H1 (cell line): ENCODE data around the gene ANAPC15. TPM values are rescaled to one million over a fixed set of nuclear protein-coding genes. Genes with fewer than 3 reads are reported as not detected.

Source experiments
- CTCF ChIA-PET: fragments of 300-600 bp; sonication (Branson Sonifier 250); formaldehyde crosslinking; loops from one replicate; lab custom pipeline; 2021; ENCODE audit not compliant: partially characterized antibody; lab: Charles Lee
- POLR2A ChIA-PET: fragments of 300-600 bp; sonication (Branson Sonifier 250); formaldehyde crosslinking; loops from one replicate; lab custom pipeline; 2021; ENCODE audit warnings: inconsistent platforms; ENCODE audit not compliant: partially characterized antibody; lab: Charles Lee
- DNase-seq, 2 experiments: peaks; one replicate each; pipeline versions ENCODE4 v3.0.0 to v3.0.0-alpha.2; 2010 to 2022; ENCODE audit warnings: low spot score in 2 of 2, low read depth in 1 of 2, mixed read lengths in 1 of 2
- FAIRE-seq: peaks from 2 replicates; lab custom pipeline; 2011; peaks lifted over from hg19 to GRCh38; lab: Jason Lieb, UNC
- H2AFZ ChIP-seq: 2 replicates; pipeline ENCODE4 v1.8.1; 2012; ENCODE audit warnings: low read length, inconsistent platforms
- H2AK5ac ChIP-seq: 2 replicates; pipeline ENCODE4 v1.6.1; 2013; ENCODE audit warnings: low read depth, low read length
- H2BK120ac ChIP-seq: replicated peaks from 2 replicates; pipeline ENCODE3; 2013; ENCODE audit warnings: low read depth, low read length, inconsistent platforms
- H2BK12ac ChIP-seq: 2 replicates; pipeline ENCODE4 v1.6.1; 2013; ENCODE audit warnings: low read depth, low read length
- H2BK15ac ChIP-seq: 2 replicates; pipeline ENCODE4 v1.6.1; 2013; ENCODE audit warnings: low read length
- H2BK20ac ChIP-seq: 2 replicates; pipeline ENCODE4 v1.6.1; 2013; ENCODE audit warnings: low read length
- H2BK5ac ChIP-seq: 2 replicates; pipeline ENCODE4 v1.6.1; 2013; ENCODE audit warnings: low read depth, low read length
- H3K14ac ChIP-seq: 2 replicates; pipeline ENCODE4 v1.6.1; 2013; ENCODE audit warnings: inconsistent platforms; ENCODE audit not compliant: insufficient read length
- H3K18ac ChIP-seq: 2 replicates; pipeline ENCODE4 v1.6.1; 2013; ENCODE audit warnings: low read length; ENCODE audit errors: extremely low read depth
- H3K23ac ChIP-seq: 2 replicates; pipeline ENCODE4 v1.6.1; 2013; ENCODE audit warnings: inconsistent platforms; ENCODE audit not compliant: insufficient read length
- H3K23me2 ChIP-seq: 2 replicates; pipeline ENCODE4 v1.6.1; 2013; ENCODE audit warnings: low read depth, low read length
- H3K27ac ChIP-seq: 2 replicates; pipeline ENCODE4 v1.6.1; 2011; ENCODE audit warnings: low read depth, low read length, inconsistent platforms
- H3K27me3 ChIP-seq, 4 experiments: replicated peaks in 1 of 4; 1 replicate in 1 of 4; 2 replicates in 3 of 4; pipeline versions ENCODE4 v1.6.1 to v1.8.1; 2011 to 2013; ENCODE audit warnings: low read length in 3 of 4, mild to moderate bottlenecking in 3 of 4, inconsistent platforms in 2 of 4, mixed read lengths in 2 of 4, moderate library complexity in 1 of 4; ENCODE audit not compliant: control insufficient read depth in 3 of 4, insufficient read depth in 3 of 4; ENCODE audit errors: extremely low read depth in 1 of 4
- H3K36me3 ChIP-seq, 4 experiments: 2 replicates each; pipeline versions ENCODE4 v1.6.1 to v1.8.1; 2011 to 2013; ENCODE audit warnings: mild to moderate bottlenecking in 4 of 4, low read length in 3 of 4, moderate library complexity in 2 of 4, control low read depth in 1 of 4, inconsistent platforms in 1 of 4; ENCODE audit not compliant: insufficient read depth in 4 of 4, control insufficient read depth in 2 of 4
- H3K4ac ChIP-seq: replicated peaks from 2 replicates; pipeline ENCODE3; 2013; ENCODE audit warnings: low read length, low read depth, mixed read lengths, inconsistent platforms; ENCODE audit not compliant: insufficient read length
- H3K4me1 ChIP-seq, 4 experiments: replicated peaks in 1 of 4; 1 replicate in 1 of 4; 2 replicates in 3 of 4; pipeline versions ENCODE4 v1.6.1 to v1.8.1; 2011 to 2013; ENCODE audit warnings: low read length in 3 of 4, inconsistent platforms in 2 of 4, mixed read lengths in 1 of 4; ENCODE audit not compliant: insufficient read depth in 4 of 4, control insufficient read depth in 3 of 4
- H3K4me2 ChIP-seq, 2 experiments: 2 replicates each; pipeline versions ENCODE4 v1.6.1 to v1.8.1; 2011 to 2013; ENCODE audit warnings: low read depth in 2 of 2, low read length in 2 of 2, control low read depth in 1 of 2, inconsistent platforms in 1 of 2, mild to moderate bottlenecking in 1 of 2; ENCODE audit not compliant: insufficient read depth in 1 of 2
- H3K4me3 ChIP-seq, 4 experiments: fragments of 200-600, 300-600 bp in 1 of 4; sonication (generic), shearing (Covaris generic), sonication (Bioruptor Twin) in 1 of 4; 2 replicates each; pipeline versions ENCODE4 v1.5.1 to v1.8.1; 2011 to 2016; ENCODE audit warnings: low read length in 4 of 4, low read depth in 3 of 4, control low read depth in 2 of 4, inconsistent platforms in 2 of 4, mild to moderate bottlenecking in 2 of 4, mixed read lengths in 1 of 4, moderate library complexity in 1 of 4; ENCODE audit not compliant: insufficient read depth in 2 of 4; ENCODE audit errors: extremely low read depth in 1 of 4
- H3K56ac ChIP-seq: replicated peaks from 2 replicates; pipeline ENCODE3; 2013; ENCODE audit warnings: low read depth, mild to moderate bottlenecking, mixed read lengths, low read length, inconsistent platforms; ENCODE audit not compliant: insufficient read length
- H3K79me1 ChIP-seq: 2 replicates; pipeline ENCODE4 v1.6.1; 2013; ENCODE audit warnings: low read depth, low read length, control low read depth
- H3K79me2 ChIP-seq, 2 experiments: 2 replicates each; pipeline versions ENCODE4 v1.6.1 to v1.8.1; 2012 to 2013; ENCODE audit warnings: low read length in 2 of 2, mild to moderate bottlenecking in 2 of 2, inconsistent platforms in 1 of 2; ENCODE audit not compliant: insufficient read depth in 2 of 2, control insufficient read depth in 1 of 2
- H3K9ac ChIP-seq, 4 experiments: replicated peaks in 1 of 4; 1 replicate in 1 of 4; 2 replicates in 3 of 4; pipeline versions ENCODE4 v1.6.1 to v1.8.1; 2011 to 2013; ENCODE audit warnings: low read depth in 3 of 4, low read length in 3 of 4, control low read depth in 2 of 4, mild to moderate bottlenecking in 2 of 4, moderate library complexity in 2 of 4, inconsistent platforms in 1 of 4; ENCODE audit errors: extremely low read depth in 1 of 4
- H3K9me3 ChIP-seq, 2 experiments: 2 replicates each; pipeline versions ENCODE4 v1.6.1 to v1.8.1; 2012 to 2013; ENCODE audit warnings: mild to moderate bottlenecking in 2 of 2, moderate library complexity in 2 of 2, control low read depth in 1 of 2, inconsistent platforms in 1 of 2, low read depth in 1 of 2, low read length in 1 of 2, mixed read lengths in 1 of 2; ENCODE audit not compliant: insufficient read depth in 2 of 2
- H4K20me1 ChIP-seq, 2 experiments: replicated peaks in 1 of 2; 2 replicates each; pipeline versions ENCODE3 to v1.8.1; 2011 to 2013; ENCODE audit warnings: inconsistent platforms in 2 of 2, low read length in 2 of 2, mild to moderate bottlenecking in 1 of 2; ENCODE audit not compliant: insufficient read depth in 2 of 2, control insufficient read depth in 1 of 2
- H4K5ac ChIP-seq: 2 replicates; pipeline ENCODE4 v1.6.1; 2013; ENCODE audit warnings: low read length, low read depth, mixed read lengths, inconsistent platforms; ENCODE audit not compliant: insufficient read length
- H4K8ac ChIP-seq: 2 replicates; pipeline ENCODE4 v1.8.0; 2013; ENCODE audit warnings: mild to moderate bottlenecking, moderate library complexity, low read length, inconsistent platforms; ENCODE audit not compliant: insufficient read depth; ENCODE audit errors: extremely low read depth
- H4K91ac ChIP-seq: replicated peaks from 2 replicates; pipeline ENCODE3; 2013; ENCODE audit warnings: low read length, mixed read lengths, inconsistent platforms; ENCODE audit not compliant: insufficient read length
- RBBP5 ChIP-seq: IDR thresholded peaks from 2 replicates; pipeline ENCODE4 v1.7.1; 2012; ENCODE audit warnings: low read depth, mild to moderate bottlenecking, inconsistent platforms, low read length, moderate library complexity, borderline replicate concordance
- WGBS, 2 experiments: shearing (Covaris generic) in 1 of 2; methylation state at CpG; one replicate each; pipeline versions ENCODE4 v1.1.6 to v1.1.7; 2013 to 2015; ENCODE audit warnings: low lambda C conversion rate in 2 of 2, mixed read lengths in 2 of 2, inconsistent platforms in 1 of 2, low coverage in 1 of 2, missing lambda C conversion rate in 1 of 2; ENCODE audit not compliant: insufficient replicate concordance in 2 of 2, insufficient coverage in 1 of 2, insufficient read length in 1 of 2; ENCODE audit errors: extremely low coverage in 1 of 2, missing lambda C conversion rate in 1 of 2; 5-methylcytosine and 5-hydroxymethylcytosine counted together
- polyA plus RNA-seq, 7 experiments: library from polyadenylated mRNA; depleted of rRNA in 3 of 7; stranded (reverse) in 5 of 7; unstranded in 2 of 7; fragments of >200 nt in 5 of 7; fragments of 200-250 nt in 2 of 7; gene quantifications; 1 replicate in 5 of 7; 2 replicates in 1 of 7; 4 replicates in 1 of 7; pipeline versions ENCODE4 v1.2.1 to v1.2.3, GENCODE V29; 2011 to 2013; ENCODE audit warnings: missing spikeins in 2 of 7, mixed read lengths in 2 of 7
- total RNA-seq: library from RNA; stranded (reverse); fragmentation: NEBNext Ultra II Directional; extraction: Animal tissue kit (Norgen Biotek cat#: 25700); gene quantifications from 2 replicates; pipeline ENCODE4 v1.2.1, GENCODE V29; 2021

Gene ANAPC15
- total and polyA plus RNA-seq, 2 of the 8 experiments (the other 6 are each of a cell fraction or from before 2014, with no cell fraction given), result 66.2 to 74.9 TPM

DNA sequence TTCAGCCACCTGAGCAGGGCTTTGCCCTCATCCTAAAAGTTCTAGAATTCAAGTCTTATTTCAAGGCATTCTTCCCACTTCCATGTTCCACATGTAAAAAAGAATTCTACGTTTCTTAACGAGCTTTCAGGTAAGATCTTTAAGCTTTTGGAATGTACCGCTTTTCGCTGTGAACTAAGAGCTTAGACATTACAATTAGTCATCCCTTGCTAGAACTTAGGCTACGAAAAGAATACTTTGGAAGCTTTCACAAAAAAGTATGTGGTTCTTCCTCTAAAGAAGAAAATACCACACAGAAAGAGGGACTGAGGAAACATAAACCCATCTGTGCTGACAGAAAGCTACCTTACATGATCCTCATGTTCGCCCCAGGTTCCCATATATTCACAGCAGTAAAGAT lies 34.0 kb downstream of the ANAPC15 start:
- Histone ChIP-seq H3K23me2 (peaks cover 4% of the 10 kb centered on the region; the same call in 1 of the 2 replicates), H2BK120ac (no peak overlapping the region), H3K56ac (peak overlapping the region; percentile 30), H4K8ac (no peak overlapping the region), H3K14ac (no peak overlapping the region), H3K9ac (no peak overlapping the region), H3K79me2 (peaks cover 19 to 63% of the 10 kb centered on the region in 2 experiments), H2BK15ac (no peak overlapping the region), H4K20me1 (peaks cover 4 to 6% of the 10 kb centered on the region in 2 experiments), H3K36me3 (no peaks in the 10 kb centered on the region; a peak in 2 of 8 replicates), H3K4ac (no peak overlapping the region), H3K79me1 (peaks cover 8% of the 10 kb centered on the region; the same call in 1 of the 2 replicates), H2BK5ac (no peak overlapping the region), H3K18ac (no peak overlapping the region), H3K4me1 (peaks cover 0 to 5% (median 0%) of the 10 kb centered on the region in 4 experiments; a peak in 3 of 7 replicates), H2BK20ac (no peak overlapping the region), H3K27me3 (no peaks in the 10 kb centered on the region), H3K4me2 (peak overlapping the region; percentile 79 to 86; a peak in 2 of 4 replicates), H2AK5ac (no peak overlapping the region), H3K27ac (no peak overlapping the region), H4K91ac (no peak overlapping the region), H3K4me3 (peak overlapping the region in 1 of 4 experiments; percentile 100; a peak in 3 of 8 replicates), H2BK12ac (no peak overlapping the region), H4K5ac (no peak overlapping the region), H3K23ac (no peak overlapping the region), H2AFZ (no peak overlapping the region), H3K9me3 (no peaks in the 10 kb centered on the region)
- 93% methylated on average over 6 of the region's 6 CpGs; no CpG with 5 or more reads in 1 of the 2 experiments for WGBS, 2 experiments
- POLR2A ChIA-PET, result interaction anchor here (0.9 to 2.5 kb wide), 6 partner anchors 8 to 76 kb away, joined by 3 to 10 read pairs (median 6); partner anchors contain the start of gene ANAPC15
- no peak for TF ChIP-seq RBBP5
- FAIRE-seq (no peak), DNase-seq (no peak)
- CTCF ChIA-PET, result interaction anchor here (0.6 to 3.0 kb wide), 11 partner anchors 11 to 69 kb away, joined by 3 to 16 read pairs (median 3); no protein-coding TSS in a partner anchor
